ENCODE results near the gene SPDYE8. TPM values are rescaled to one million over a fixed set of nuclear protein-coding genes. Genes with fewer than 3 reads are reported as not detected.
"Not testable (repeated sequence)": the region's sequence is repeated elsewhere in the genome, so short reads cannot be mapped to it uniquely, and the experiment has no call there.

The SPDYE8 gene
- total RNA-seq, 1 donor from 2014 or later = 0.11 TPM

- not testable (repeated sequence) for H3K27ac Mint-ChIP-seq; H3K36me3 Mint-ChIP-seq; H3K4me3 Mint-ChIP-seq; H3K9me3 Mint-ChIP-seq; H3K27me3 Mint-ChIP-seq (ENCODE audit: low read depth); H3K4me1 Mint-ChIP-seq; DNase-seq (ENCODE audit: low spot score in 2 of 2, unreplicated experiment in 2 of 2)
Measured at GRCh38 chr7:72974781-72975180, 54.8 kb downstream of the SPDYE8 start.

- H3K9me3 Mint-ChIP-seq; H3K4me3 Mint-ChIP-seq; H3K36me3 Mint-ChIP-seq; H3K4me1 Mint-ChIP-seq; H3K27me3 Mint-ChIP-seq (ENCODE audit: low read depth); H3K27ac Mint-ChIP-seq; DNase-seq (ENCODE audit: low spot score in 2 of 2, unreplicated experiment in 2 of 2): not testable (repeated sequence)
Measured at GRCh38 chr7:72971505-72971904, 58.1 kb downstream of the SPDYE8 start.

Other genes with a start within 250 kb of the SPDYE8 start
- 3.6 to 5.3 TPM (median 5.1 TPM) in 3 replicates for gene TYW1B, start 201.6 kb downstream of the SPDYE8 start, total RNA-seq
- gene POM121, start 104.7 kb downstream of the SPDYE8 start, total RNA-seq = 66.8 to 68.5 TPM (median 66.8 TPM) in 3 replicates
- 1.7 to 2.3 TPM (median 1.9 TPM) in 3 replicates for gene TRIM74, start 60.3 kb downstream of the SPDYE8 start, total RNA-seq
- gene SPDYE11, start 28.1 kb upstream of the SPDYE8 start, total RNA-seq = 0.11 to 0.18 TPM in 2 of 3 replicates, not detected in the other
- 0.11 to 0.18 TPM in 2 of 3 replicates, not detected in the other for gene SPDYE9, start 56.3 kb upstream of the SPDYE8 start, total RNA-seq